SK-N-SH treated with all-trans-retinoic acid at 6 μM for 48 hours (cell line): ENCODE measurements around the gene PLAU.

Experiments used
- CREB5 ChIP-seq: fragments of 250-450 bp; sonication (Bioruptor Pico); IDR thresholded peaks from 2 replicates; pipeline ENCODE4 v1.5.1; 2020; ENCODE audit warnings: low read depth, mild to moderate bottlenecking, moderate library complexity
- CSRNP3 ChIP-seq: fragments of 250-450 bp; sonication (Bioruptor Pico); IDR thresholded peaks from 2 replicates; pipeline ENCODE4 v1.5.1; 2021; ENCODE audit warnings: mild to moderate bottlenecking, moderate library complexity
- ISL1 ChIP-seq: fragments of 250-450 bp; sonication (Bioruptor Pico); IDR thresholded peaks from 2 replicates; pipeline ENCODE4 v2.1.2; 2022; ENCODE audit warnings: mild to moderate bottlenecking, moderate library complexity
- OSR1 ChIP-seq: fragments of 250-450 bp; sonication (Bioruptor Pico); IDR thresholded peaks from 2 replicates; pipeline ENCODE4 v1.8.0; 2022; ENCODE audit warnings: moderate library complexity, mild to moderate bottlenecking, inconsistent platforms
- POU6F1 ChIP-seq: fragments of 250-450 bp; sonication (Bioruptor Pico); IDR thresholded peaks from 2 replicates; pipeline ENCODE4 v1.8.0; 2021; ENCODE audit warnings: low read depth, mild to moderate bottlenecking, moderate library complexity, borderline replicate concordance
- PPARA ChIP-seq: fragments of 250-450 bp; sonication (Bioruptor Pico); IDR thresholded peaks from 2 replicates; pipeline ENCODE4 v1.5.0; 2020; ENCODE audit warnings: mild to moderate bottlenecking, borderline replicate concordance
- RARB ChIP-seq: fragments of 250-450 bp; sonication (Bioruptor Pico); IDR thresholded peaks from 2 replicates; pipeline ENCODE4 v1.8.0; 2021; ENCODE audit warnings: mild to moderate bottlenecking, moderate library complexity
- TOX ChIP-seq: fragments of 250-450 bp; sonication (Bioruptor Pico); IDR thresholded peaks from 2 replicates; pipeline ENCODE4 v1.8.0; 2021; ENCODE audit warnings: mild to moderate bottlenecking, moderate library complexity, borderline replicate concordance
- ZFP30 ChIP-seq: fragments of 450-650 bp; formaldehyde crosslinking; IDR thresholded peaks from 2 replicates; pipeline ENCODE4 v1.5.0; 2022; ENCODE audit warnings: mild to moderate bottlenecking, moderate library complexity
- ZNF565 ChIP-seq: fragments of 450-650 bp; formaldehyde crosslinking; conservative IDR thresholded peaks from 2 replicates; pipeline ENCODE4 v1.5.0; 2020; ENCODE audit warnings: low read depth, mild to moderate bottlenecking, moderate library complexity

- no peak for TF ChIP-seq ZNF565 (CRISPR knock-in tag)
- TF ChIP-seq ISL1 (CRISPR knock-in tag) = no peak
- TF ChIP-seq TOX = no peak
- TF ChIP-seq PPARA = no peak
- no peak for TF ChIP-seq CSRNP3
- TF ChIP-seq CREB5 (CRISPR knock-in tag) = no peak
- TF ChIP-seq OSR1 (CRISPR knock-in tag) = no peak
- no peak for TF ChIP-seq RARB (CRISPR knock-in tag)
- no peak for TF ChIP-seq POU6F1 (CRISPR knock-in tag)
- TF ChIP-seq ZFP30 = no peak
Measured at GRCh38 chr10:73967022-73967429, 56.1 kb downstream of the PLAU start.
